Regular cardiac myocyte (primary cell): Measurements from ENCODE around the gene ZACN. TPM values are rescaled to one million over a fixed set of nuclear protein-coding genes. Genes with fewer than 3 reads are reported as not detected.

Experiments used
- total RNA-seq: library from RNA; depleted of rRNA; stranded (reverse); fragments of >200 nt; gene quantifications from 2 replicates; pipeline ENCODE4 v1.2.3, GENCODE V29; 2014

Gene ZACN
- not detected in 2 replicates for total RNA-seq

GRCh38 chr17:76078860-76079534 lies at the start of gene ZACN:
ZACN (plus strand) TSS chr17:76079182; CDS start chr17:76079265, 83 bp downstream.

GRCh38 chr17:76072148-76072858 lies 6.7 kb upstream of the ZACN start, which contains the start of gene SRP68:
SRP68 (minus strand) TSS chr17:76072517; CDS start chr17:76072491, 26 bp downstream.

GRCh38 chr17:76074390-76075363 lies 4.3 kb upstream of the ZACN start, which contains the start of gene GALR2:
GALR2 (plus strand) TSS chr17:76074781; CDS start chr17:76074884, 103 bp downstream.

GRCh38 chr17:76103274-76104139 lies 24.5 kb downstream of the ZACN start, which contains the start of gene EXOC7:
EXOC7 (minus strand) TSS chr17:76103787; CDS start chr17:76103692, 95 bp downstream.

Other genes starting within 250 kb of the ZACN start
- 0.19 and 0.85 TPM in 2 replicates for gene UNC13D, start 234.8 kb upstream of the ZACN start, total RNA-seq
- 19.4 and 23.1 TPM in 2 replicates for gene WBP2, start 223.8 kb upstream of the ZACN start, total RNA-seq
- gene TRIM47, start 200.6 kb upstream of the ZACN start, total RNA-seq = 7.7 and 14.1 TPM in 2 replicates
- 13.5 and 17.6 TPM in 2 replicates for gene TRIM65, start 182.2 kb upstream of the ZACN start, total RNA-seq
- 25.9 and 28.2 TPM in 2 replicates for gene MRPL38, start 174.3 kb upstream of the ZACN start, total RNA-seq
- 15.0 and 21.7 TPM in 2 replicates for gene FBF1, start 138.1 kb upstream of the ZACN start, total RNA-seq
- gene ACOX1, start 100.0 kb upstream of the ZACN start, total RNA-seq = 52.4 and 54.8 TPM in 2 replicates
- 8.2 and 8.6 TPM in 2 replicates for gene TEN1, start 99.9 kb upstream of the ZACN start, total RNA-seq
- gene CDK3, start 78.3 kb upstream of the ZACN start, total RNA-seq = 0.28 and 0.38 TPM in 2 replicates
- under 0.01 TPM in 2 replicates for gene EVPL, start 51.9 kb upstream of the ZACN start, total RNA-seq
- 25.1 and 42.2 TPM in 2 replicates for gene SRP68, start 6.7 kb upstream of the ZACN start, total RNA-seq
- gene GALR2, start 4.4 kb upstream of the ZACN start, total RNA-seq = under 0.01 TPM in 1 of 2 replicates, not detected in the other
- gene EXOC7, start 24.6 kb downstream of the ZACN start, total RNA-seq = 82.9 and 87.0 TPM in 2 replicates
- not detected in 2 replicates for gene FOXJ1, start 62.1 kb downstream of the ZACN start, total RNA-seq
- gene RNF157, start 161.3 kb downstream of the ZACN start, total RNA-seq = under 0.01 TPM in 2 replicates
- gene UBALD2, start 186.2 kb downstream of the ZACN start, total RNA-seq = 1.7 and 2.9 TPM in 2 replicates
- gene QRICH2, start 229.1 kb downstream of the ZACN start, total RNA-seq = 2.7 and 2.8 TPM in 2 replicates